IMR-90 (cell line): ENCODE measurements around the gene ANO1. TPM values are rescaled to one million over a fixed set of nuclear protein-coding genes. Genes with fewer than 3 reads are reported as not detected.

Experiments used
- ATAC-seq: fragments of 200-7000 bp; cut with Tn5 transposase; 2 replicates; pipeline ENCODE4 v1.9.1; 2020; ENCODE audit warnings: low read depth, mild to moderate bottlenecking, moderate library complexity
- BruUV-seq: library from RNA; stranded (reverse); fragments of 400-500 nt; replicated peaks from 2 replicates; lab custom pipeline; 2021; lab: Mats Ljungman, UMichigan
- CTCF ChIA-PET: fragments of 300-600 bp; formaldehyde crosslinking; extraction: SDS; loops from one replicate; lab custom pipeline; 2021; ENCODE audit warnings: antibody characterized with exemption; lab: Yijun Ruan, JAX
- POLR2A ChIA-PET: fragments of 300-600 bp; sonication (Branson Sonifier 250); formaldehyde crosslinking; loops from one replicate; lab custom pipeline; 2022; ENCODE audit warnings: antibody characterized with exemption; ENCODE audit not compliant: unreplicated experiment; lab: Charles Lee
- DNase-seq: peaks from one replicate; pipeline ENCODE4 v3.0.0; 2013
- H2AFZ ChIP-seq: replicated peaks from 2 replicates; pipeline ENCODE3; 2013; ENCODE audit warnings: low read length, mild to moderate bottlenecking; ENCODE audit not compliant: poor library complexity
- H2AK5ac ChIP-seq: 2 replicates; pipeline ENCODE4 v1.6.1; 2013; ENCODE audit warnings: low read depth, low read length, inconsistent platforms
- H2AK9ac ChIP-seq: replicated peaks from 2 replicates; pipeline ENCODE3; 2013; ENCODE audit warnings: mild to moderate bottlenecking, low read depth, low read length, moderate library complexity; ENCODE audit not compliant: poor library complexity
- H2BK120ac ChIP-seq: 2 replicates; pipeline ENCODE4 v1.6.1; 2013; ENCODE audit warnings: low read depth, low read length, inconsistent platforms
- H2BK15ac ChIP-seq: 3 replicates; pipeline ENCODE4 v1.6.1; 2013; ENCODE audit warnings: low read depth, low read length, inconsistent platforms
- H2BK20ac ChIP-seq: 2 replicates; pipeline ENCODE4 v1.6.1; 2013; ENCODE audit warnings: low read depth, mild to moderate bottlenecking, inconsistent platforms, low read length, moderate library complexity
- H2BK5ac ChIP-seq: 2 replicates; pipeline ENCODE4 v1.6.1; 2013; ENCODE audit warnings: mild to moderate bottlenecking, low read depth, low read length, inconsistent platforms; ENCODE audit not compliant: poor library complexity, severe bottlenecking
- H3K14ac ChIP-seq: replicated peaks from 2 replicates; pipeline ENCODE4 v1.6.1; 2013; ENCODE audit warnings: low read depth, low read length, inconsistent platforms
- H3K18ac ChIP-seq: 2 replicates; pipeline ENCODE4 v1.6.1; 2013; ENCODE audit warnings: low read depth, low read length, control low read depth
- H3K23ac ChIP-seq: 2 replicates; pipeline ENCODE4 v1.6.1; 2013; ENCODE audit warnings: low read depth, low read length, inconsistent platforms
- H3K27ac ChIP-seq: 2 replicates; pipeline ENCODE4 v1.5.1; 2013; ENCODE audit warnings: mild to moderate bottlenecking, control low read depth, low read length; ENCODE audit not compliant: insufficient read depth
- H3K27me3 ChIP-seq: 2 replicates; pipeline ENCODE4 v1.6.1; 2013; ENCODE audit warnings: low read length; ENCODE audit not compliant: control insufficient read depth, insufficient read depth
- H3K36me3 ChIP-seq: 2 replicates; pipeline ENCODE4 v1.6.1; 2013; ENCODE audit warnings: low read length, mixed read lengths; ENCODE audit not compliant: control insufficient read depth, insufficient read depth
- H3K4ac ChIP-seq: 2 replicates; pipeline ENCODE4 v1.6.1; 2013; ENCODE audit warnings: low read depth, low read length, inconsistent platforms
- H3K4me1 ChIP-seq: 2 replicates; pipeline ENCODE4 v1.6.1; 2013; ENCODE audit warnings: low read length, mixed read lengths; ENCODE audit not compliant: control insufficient read depth, insufficient read depth
- H3K4me2 ChIP-seq: 2 replicates; pipeline ENCODE4 v1.6.1; 2013; ENCODE audit warnings: low read depth, mild to moderate bottlenecking, control low read depth, low read length, moderate library complexity
- H3K4me3 ChIP-seq: 2 replicates; pipeline ENCODE4 v1.5.1; 2013; ENCODE audit warnings: low read depth, mild to moderate bottlenecking, control low read depth, low read length, moderate library complexity; ENCODE audit not compliant: insufficient read depth
- H3K56ac ChIP-seq: 2 replicates; pipeline ENCODE4 v1.6.1; 2013; ENCODE audit warnings: low read length, inconsistent platforms; ENCODE audit not compliant: insufficient read depth; ENCODE audit errors: extremely low read depth
- H3K79me1 ChIP-seq, 2 experiments: 2 replicates each; pipeline ENCODE4 v1.6.1; 2013; ENCODE audit warnings: low read length in 2 of 2, inconsistent platforms in 1 of 2, low read depth in 1 of 2
- H3K9ac ChIP-seq: 2 replicates; pipeline ENCODE4 v1.6.1; 2013; ENCODE audit warnings: low read depth, low read length, control low read depth
- H3K9me1 ChIP-seq: 2 replicates; pipeline ENCODE4 v1.6.1; 2013; ENCODE audit warnings: low read length, inconsistent platforms; ENCODE audit not compliant: insufficient read depth
- H3K9me3 ChIP-seq: 2 replicates; pipeline ENCODE4 v1.6.1; 2013; ENCODE audit warnings: low read length; ENCODE audit not compliant: control insufficient read depth, insufficient read depth
- H4K20me1 ChIP-seq: 2 replicates; pipeline ENCODE4 v1.6.1; 2013; ENCODE audit warnings: low read length, inconsistent platforms; ENCODE audit not compliant: insufficient read depth
- H4K5ac ChIP-seq: 2 replicates; pipeline ENCODE4 v1.6.1; 2013; ENCODE audit warnings: mild to moderate bottlenecking, low read depth, low read length, control low read depth
- H4K8ac ChIP-seq, 2 experiments: 2 replicates each; pipeline ENCODE4 v1.6.1; 2013; ENCODE audit warnings: low read depth in 2 of 2, low read length in 2 of 2, control low read depth in 1 of 2, inconsistent platforms in 1 of 2
- H4K91ac ChIP-seq: 2 replicates; pipeline ENCODE4 v1.6.1; 2013; ENCODE audit warnings: low read depth, low read length, inconsistent platforms; ENCODE audit not compliant: insufficient read depth
- BHLHE40 ChIP-seq: fragments of 150-350 bp; IDR thresholded peaks from 2 replicates; pipeline ENCODE4 v1.6.1; 2016; ENCODE audit warnings: mild to moderate bottlenecking, low read depth, low read length
- CEBPB ChIP-seq: IDR thresholded peaks from 2 replicates; pipeline ENCODE4 v1.6.1; 2012; ENCODE audit warnings: low read depth, low read length, improper control_type of control experiment
- CHD1 ChIP-seq: IDR thresholded peaks from 2 replicates; pipeline ENCODE4 v1.6.1; 2012; ENCODE audit warnings: low read depth, low read length, improper control_type of control experiment
- FOS ChIP-seq: fragments of 150-350 bp; IDR thresholded peaks from 2 replicates; pipeline ENCODE4 v1.6.1; 2016; ENCODE audit warnings: low read depth, low read length
- MAFK ChIP-seq: IDR thresholded peaks from 2 replicates; pipeline ENCODE4 v1.6.1; 2012; ENCODE audit warnings: low read depth, low read length, improper control_type of control experiment
- MAZ ChIP-seq: IDR thresholded peaks from 2 replicates; pipeline ENCODE4 v1.6.1; 2012; ENCODE audit warnings: low read depth, mild to moderate bottlenecking, low read length, improper control_type of control experiment, moderate library complexity, borderline replicate concordance
- NFE2L2 ChIP-seq: fragments of 150-350 bp; IDR thresholded peaks from 2 replicates; pipeline ENCODE4 v1.6.1; 2016; ENCODE audit warnings: low read depth, mild to moderate bottlenecking, low read length
- POLR2A ChIP-seq: IDR thresholded peaks from 2 replicates; pipeline ENCODE4 v1.6.1; 2012; ENCODE audit warnings: mild to moderate bottlenecking, low read depth, low read length
- RCOR1 ChIP-seq: IDR thresholded peaks from 2 replicates; pipeline ENCODE4 v1.6.1; 2012; ENCODE audit warnings: mild to moderate bottlenecking, low read length, improper control_type of control experiment; ENCODE audit not compliant: insufficient replicate concordance
- SMC3 ChIP-seq: fragments of 150-350 bp; IDR thresholded peaks from 2 replicates; pipeline ENCODE4 v1.6.1; 2016; ENCODE audit warnings: low read depth, mild to moderate bottlenecking, antibody characterized with exemption, low read length, moderate library complexity
- WGBS, 2 experiments: methylation state at CpG; one replicate each; pipeline versions ENCODE4 v1.1.5 to v1.1.7; 2013; ENCODE audit warnings: missing lambda C conversion rate in 2 of 2; ENCODE audit not compliant: insufficient read length in 1 of 2; ENCODE audit errors: extremely low coverage in 2 of 2; 5-methylcytosine and 5-hydroxymethylcytosine counted together
- dilution Hi-C: fragments of 300-500 bp; cut with HindIII; formaldehyde crosslinking; loops from one replicate; pipeline ENCODE4 v1.14.3; 2018; ENCODE audit warnings: low sequenced_read_pairs; ENCODE audit not compliant: unreplicated experiment
- in situ Hi-C: fragments of 300-500 bp; cut with MboI; formaldehyde crosslinking; loops from 3 replicates; pipeline ENCODE4 v1.14.3; 2019; ENCODE audit warnings: low sequenced_read_pairs, inconsistent platforms, mixed read lengths
- intact Hi-C: fragments of 100-400 bp; cut with micrococcal nuclease; formaldehyde crosslinking; loops from 2 replicates; pipeline ENCODE4 v1.10.0; 2022
- polyA plus RNA-seq, 3 experiments: library from polyadenylated mRNA; depleted of rRNA; stranded (reverse); fragments of >200 nt; gene quantifications; 2 replicates each; pipeline ENCODE4 v1.2.3, GENCODE V29; 2012; ENCODE audit warnings: low replicate concordance in 1 of 3
- total RNA-seq: library from RNA; depleted of rRNA; stranded (reverse); fragments of >200 nt; gene quantifications from 2 replicates; pipeline ENCODE4 v1.2.3, GENCODE V29; 2012
- TF ChIP-seq, protein P1 (sequence below): fragments of 150-350 bp; IDR thresholded peaks from 2 replicates; pipeline ENCODE4 v1.6.1; 2017; ENCODE audit warnings: mild to moderate bottlenecking, antibody characterized with exemption, low read length, low read depth
- TF ChIP-seq, protein P2 (sequence below): conservative IDR thresholded peaks from 2 replicates; pipeline ENCODE4 v1.5.1; 2012; ENCODE audit warnings: mild to moderate bottlenecking, low read depth, low read length, improper control_type of control experiment
- TF ChIP-seq, protein P3 (sequence below): fragments of 150-350 bp; IDR thresholded peaks from 2 replicates; pipeline ENCODE4 v1.6.1; 2016; ENCODE audit warnings: low read depth, mild to moderate bottlenecking, low read length, moderate library complexity, borderline replicate concordance

The ANO1 gene
- total and polyA plus RNA-seq, 2 of the 4 experiments (the other 2 are of a cell fraction): 4.1 to 10.7 TPM

GRCh38 chr11:70061734-70062133 is 16.4 kb upstream of the ANO1 start:
- WGBS, 2 experiments: no CpG with 5 or more reads among the region's 1 CpG
- TF ChIP-seq, protein P1, sequence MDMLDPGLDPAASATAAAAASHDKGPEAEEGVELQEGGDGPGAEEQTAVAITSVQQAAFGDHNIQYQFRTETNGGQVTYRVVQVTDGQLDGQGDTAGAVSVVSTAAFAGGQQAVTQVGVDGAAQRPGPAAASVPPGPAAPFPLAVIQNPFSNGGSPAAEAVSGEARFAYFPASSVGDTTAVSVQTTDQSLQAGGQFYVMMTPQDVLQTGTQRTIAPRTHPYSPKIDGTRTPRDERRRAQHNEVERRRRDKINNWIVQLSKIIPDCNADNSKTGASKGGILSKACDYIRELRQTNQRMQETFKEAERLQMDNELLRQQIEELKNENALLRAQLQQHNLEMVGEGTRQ: no peak
- TF ChIP-seq POLR2A (no peak), NFE2L2 (no peak), SMC3 (no peak), RCOR1 (no peak), BHLHE40 (no peak), MAFK (no peak), FOS (no peak), CEBPB (no peak), MAZ (no peak), CHD1 (no peak)
- TF ChIP-seq, protein P2, sequence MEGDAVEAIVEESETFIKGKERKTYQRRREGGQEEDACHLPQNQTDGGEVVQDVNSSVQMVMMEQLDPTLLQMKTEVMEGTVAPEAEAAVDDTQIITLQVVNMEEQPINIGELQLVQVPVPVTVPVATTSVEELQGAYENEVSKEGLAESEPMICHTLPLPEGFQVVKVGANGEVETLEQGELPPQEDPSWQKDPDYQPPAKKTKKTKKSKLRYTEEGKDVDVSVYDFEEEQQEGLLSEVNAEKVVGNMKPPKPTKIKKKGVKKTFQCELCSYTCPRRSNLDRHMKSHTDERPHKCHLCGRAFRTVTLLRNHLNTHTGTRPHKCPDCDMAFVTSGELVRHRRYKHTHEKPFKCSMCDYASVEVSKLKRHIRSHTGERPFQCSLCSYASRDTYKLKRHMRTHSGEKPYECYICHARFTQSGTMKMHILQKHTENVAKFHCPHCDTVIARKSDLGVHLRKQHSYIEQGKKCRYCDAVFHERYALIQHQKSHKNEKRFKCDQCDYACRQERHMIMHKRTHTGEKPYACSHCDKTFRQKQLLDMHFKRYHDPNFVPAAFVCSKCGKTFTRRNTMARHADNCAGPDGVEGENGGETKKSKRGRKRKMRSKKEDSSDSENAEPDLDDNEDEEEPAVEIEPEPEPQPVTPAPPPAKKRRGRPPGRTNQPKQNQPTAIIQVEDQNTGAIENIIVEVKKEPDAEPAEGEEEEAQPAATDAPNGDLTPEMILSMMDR: no peak
- TF ChIP-seq, protein P3, sequence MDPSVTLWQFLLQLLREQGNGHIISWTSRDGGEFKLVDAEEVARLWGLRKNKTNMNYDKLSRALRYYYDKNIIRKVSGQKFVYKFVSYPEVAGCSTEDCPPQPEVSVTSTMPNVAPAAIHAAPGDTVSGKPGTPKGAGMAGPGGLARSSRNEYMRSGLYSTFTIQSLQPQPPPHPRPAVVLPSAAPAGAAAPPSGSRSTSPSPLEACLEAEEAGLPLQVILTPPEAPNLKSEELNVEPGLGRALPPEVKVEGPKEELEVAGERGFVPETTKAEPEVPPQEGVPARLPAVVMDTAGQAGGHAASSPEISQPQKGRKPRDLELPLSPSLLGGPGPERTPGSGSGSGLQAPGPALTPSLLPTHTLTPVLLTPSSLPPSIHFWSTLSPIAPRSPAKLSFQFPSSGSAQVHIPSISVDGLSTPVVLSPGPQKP: no peak

More at GRCh38 chr11:70061734-70062133, 16.4 kb upstream of the ANO1 start:
- intact Hi-C loops: no loop called here
- no peak overlapping the region for H3K9ac ChIP-seq
- no TSS peak for BruUV-seq
- no peak overlapping the region for H3K4me3 ChIP-seq
- dilution Hi-C loops: no loop called here
- ATAC-seq: no peak
- ChIA-PET POLR2A (no interaction called here), CTCF (interaction anchor here (0.6 kb wide), 1 partner anchor 1185 kb away, joined by 7 read pairs; no protein-coding TSS in a partner anchor)
- no peak overlapping the region for H3K4ac ChIP-seq
- H2AK5ac ChIP-seq: no peak overlapping the region
- H3K14ac ChIP-seq: no peak overlapping the region
- H3K27ac ChIP-seq: no peak overlapping the region
- H4K8ac ChIP-seq: no peak overlapping the region
- no peak overlapping the region for H3K18ac ChIP-seq
- H4K91ac ChIP-seq: no peak overlapping the region
- no peaks in the 10 kb centered on the region; the same call in 1 of the 2 replicates for H3K4me1 ChIP-seq
- H3K36me3 ChIP-seq: no peaks in the 10 kb centered on the region
- no peak for DNase-seq
- no peak overlapping the region for H2AK9ac ChIP-seq
- in situ Hi-C loops: no loop called here
- H4K5ac ChIP-seq: no peak overlapping the region
- no peak overlapping the region for H2BK120ac ChIP-seq
- H2AFZ ChIP-seq: no peak overlapping the region
- H2BK15ac ChIP-seq: no peak overlapping the region
- no peak overlapping the region for H2BK5ac ChIP-seq
- H3K4me2 ChIP-seq: no peak overlapping the region
- H3K23ac ChIP-seq: no peak overlapping the region
- no peak overlapping the region for H2BK20ac ChIP-seq
- no peaks in the 10 kb centered on the region; the same call in 1 of the 2 replicates for H4K20me1 ChIP-seq
- H3K56ac ChIP-seq: no peak overlapping the region
- peaks cover 0 to 30% of the 10 kb centered on the region in 2 experiments; a peak in 1 of 4 replicates for H3K79me1 ChIP-seq
- no peaks in the 10 kb centered on the region for H3K9me3 ChIP-seq
- H3K9me1 ChIP-seq: 0 out of 2 replicates have a peak, but pooled peaks cover 4% of the 10 kb centered on the region
- H3K27me3 ChIP-seq: no peaks in the 10 kb centered on the region
